K562 (cell line): Measurements from ENCODE around the gene ZNF330. TPM values are rescaled to one million over a fixed set of nuclear protein-coding genes. Genes with fewer than 3 reads are reported as not detected.

Experiments
- CC2D1A ChIP-seq: fragments of 450-650 bp; IDR thresholded peaks from 2 replicates; pipeline ENCODE4 v1.6.1; 2017; ENCODE audit warnings: mild to moderate bottlenecking
- NFE2L1 ChIP-seq: fragments of 450-650 bp; IDR thresholded peaks from 2 replicates; pipeline ENCODE4 v1.6.1; 2016; ENCODE audit warnings: missing genetic modification characterization, low read depth, mild to moderate bottlenecking, missing compliant biosample characterization, moderate library complexity, borderline replicate concordance
- PCBP2 ChIP-seq: fragments of 200-400 bp; formaldehyde crosslinking; IDR thresholded peaks from 2 replicates; pipeline ENCODE4 v1.6.1; 2018; ENCODE audit warnings: low read length, low read depth, mild to moderate bottlenecking, moderate library complexity; ENCODE audit not compliant: poor library complexity, severe bottlenecking
- PHF20 ChIP-seq: fragments of 450-650 bp; IDR thresholded peaks from 2 replicates; pipeline ENCODE4 v1.6.1; 2018; ENCODE audit not compliant: partially characterized antibody
- PHF21A ChIP-seq: fragments of 450-650 bp; IDR thresholded peaks from 2 replicates; pipeline ENCODE4 v1.6.1; 2017; ENCODE audit warnings: low read depth, borderline replicate concordance
- PHTF2 ChIP-seq: fragments of 250-450 bp; sonication (Bioruptor Pico); IDR thresholded peaks from 2 replicates; pipeline ENCODE4 v1.5.0; 2021; ENCODE audit warnings: mild to moderate bottlenecking
- PURB ChIP-seq: sonication (generic); formaldehyde crosslinking; IDR thresholded peaks from 2 replicates; pipeline ENCODE4 v1.9.0; 2021; ENCODE audit warnings: low read depth, mild to moderate bottlenecking, missing genetic modification reagents
- SIX5 ChIP-seq, 2 experiments: IDR thresholded peaks; 2 replicates each; pipeline ENCODE4 v1.6.1; 2011; ENCODE audit warnings: low read length in 2 of 2, borderline replicate concordance in 1 of 2, low read depth in 1 of 2, mild to moderate bottlenecking in 1 of 2, moderate library complexity in 1 of 2; ENCODE audit not compliant: insufficient read depth in 1 of 2
- SRSF7 ChIP-seq: fragments of 200-400 bp; formaldehyde crosslinking; optimal IDR thresholded peaks from 2 replicates; pipeline ENCODE3; 2017; ENCODE audit warnings: mild to moderate bottlenecking, low read depth, low read length
- TAF1 ChIP-seq: IDR thresholded peaks from 2 replicates; pipeline ENCODE4 v1.6.1; 2011; ENCODE audit warnings: mild to moderate bottlenecking, low read length, moderate library complexity; ENCODE audit not compliant: insufficient read depth, control insufficient read depth, severe bottlenecking; ENCODE audit errors: extremely low read depth
- TAF15 ChIP-seq: fragments of 200-400 bp; formaldehyde crosslinking; IDR thresholded peaks from 2 replicates; pipeline ENCODE4 v1.6.1; 2017; ENCODE audit warnings: mild to moderate bottlenecking, low read depth, low read length, moderate library complexity
- TBL1XR1 ChIP-seq, 2 experiments: IDR thresholded peaks; 2 replicates each; pipeline ENCODE4 v1.6.1; 2012; ENCODE audit warnings: improper control_type of control experiment in 2 of 2, low read length in 2 of 2, mild to moderate bottlenecking in 1 of 2
- TBP ChIP-seq: optimal IDR thresholded peaks from 2 replicates; pipeline ENCODE3; 2011; ENCODE audit warnings: low read depth, low read length, improper control_type of control experiment
- TCF7L2 ChIP-seq: fragments of 150-350 bp; IDR thresholded peaks from 2 replicates; pipeline ENCODE4 v1.6.1; 2016; ENCODE audit warnings: low read depth, mild to moderate bottlenecking, low read length, moderate library complexity
- U2AF1 ChIP-seq: fragments of 200-400 bp; formaldehyde crosslinking; optimal IDR thresholded peaks from 2 replicates; pipeline ENCODE3; 2017; ENCODE audit warnings: mild to moderate bottlenecking, low read depth, low read length, moderate library complexity
- WHSC1 ChIP-seq: IDR thresholded peaks from one replicate; pipeline ENCODE4 v1.6.1; 2012; ENCODE audit warnings: low read length, control low read depth, inconsistent platforms
- ZBTB8A ChIP-seq: fragments of 450-650 bp; IDR thresholded peaks from 2 replicates; pipeline ENCODE4 v1.6.1; 2018; ENCODE audit warnings: mild to moderate bottlenecking, moderate library complexity; ENCODE audit not compliant: partially characterized antibody
- ZNF124 ChIP-seq: sonication (generic); formaldehyde crosslinking; IDR thresholded peaks from 2 replicates; pipeline ENCODE4 v1.8.1; 2022; ENCODE audit warnings: missing genetic modification reagents
- ZNF77 ChIP-seq: fragments of 250-450 bp; sonication (Bioruptor Pico); IDR thresholded peaks from 2 replicates; pipeline ENCODE4 v1.5.0; 2020
- ZNF780A ChIP-seq: fragments of 250-450 bp; sonication (Bioruptor Pico); IDR thresholded peaks from 2 replicates; pipeline ENCODE4 v1.5.0; 2021; ENCODE audit warnings: mild to moderate bottlenecking
- polyA plus RNA-seq, 8 experiments: library from polyadenylated mRNA; depleted of rRNA in 4 of 8; stranded (reverse) in 5 of 8; unstranded in 3 of 8; fragments of >200 nt; fragmentation: Nextera tagmentation in 2 of 8; fragmentation: Illumina TruSeq in 1 of 8; extraction: Ambion mirVana in 2 of 8; extraction: Trizol in 1 of 8; gene quantifications; 2 replicates each; pipeline versions ENCODE4 v1.2.1 to v1.2.3, GENCODE V29; 2011 to 2014; ENCODE audit warnings: inconsistent platforms in 1 of 8, missing spikeins in 1 of 8
- total RNA-seq, 7 experiments: library from RNA; depleted of rRNA in 6 of 7; stranded (reverse); fragments of >200 nt in 6 of 7; fragmentation: Illumina TruSeq in 2 of 7; extraction: Trizol in 2 of 7; gene quantifications; 2 replicates each; pipeline versions ENCODE4 v1.2.1 to v1.2.3, GENCODE V29; 2011 to 2021; ENCODE audit warnings: low replicate concordance in 1 of 7
- TF ChIP-seq, protein P1 (sequence below): sonication (generic); formaldehyde crosslinking; IDR thresholded peaks from 2 replicates; pipeline ENCODE4 v1.8.0; 2022; ENCODE audit warnings: mild to moderate bottlenecking, low read depth, missing genetic modification reagents
- TF ChIP-seq, protein P2 (sequence below): IDR thresholded peaks from 2 replicates; pipeline ENCODE4 v1.6.1; 2014; ENCODE audit warnings: antibody characterized with exemption
- TF ChIP-seq, protein P3 (sequence below): IDR thresholded peaks from 2 replicates; pipeline ENCODE4 v1.6.1; 2016; ENCODE audit warnings: missing genetic modification characterization, missing compliant biosample characterization

Gene ZNF330
- total and polyA plus RNA-seq, 9 of the 15 experiments (the other 6 are each of a cell fraction or from before 2014, with no cell fraction given): 70.0 to 115 (median 92.0) TPM

DNA sequence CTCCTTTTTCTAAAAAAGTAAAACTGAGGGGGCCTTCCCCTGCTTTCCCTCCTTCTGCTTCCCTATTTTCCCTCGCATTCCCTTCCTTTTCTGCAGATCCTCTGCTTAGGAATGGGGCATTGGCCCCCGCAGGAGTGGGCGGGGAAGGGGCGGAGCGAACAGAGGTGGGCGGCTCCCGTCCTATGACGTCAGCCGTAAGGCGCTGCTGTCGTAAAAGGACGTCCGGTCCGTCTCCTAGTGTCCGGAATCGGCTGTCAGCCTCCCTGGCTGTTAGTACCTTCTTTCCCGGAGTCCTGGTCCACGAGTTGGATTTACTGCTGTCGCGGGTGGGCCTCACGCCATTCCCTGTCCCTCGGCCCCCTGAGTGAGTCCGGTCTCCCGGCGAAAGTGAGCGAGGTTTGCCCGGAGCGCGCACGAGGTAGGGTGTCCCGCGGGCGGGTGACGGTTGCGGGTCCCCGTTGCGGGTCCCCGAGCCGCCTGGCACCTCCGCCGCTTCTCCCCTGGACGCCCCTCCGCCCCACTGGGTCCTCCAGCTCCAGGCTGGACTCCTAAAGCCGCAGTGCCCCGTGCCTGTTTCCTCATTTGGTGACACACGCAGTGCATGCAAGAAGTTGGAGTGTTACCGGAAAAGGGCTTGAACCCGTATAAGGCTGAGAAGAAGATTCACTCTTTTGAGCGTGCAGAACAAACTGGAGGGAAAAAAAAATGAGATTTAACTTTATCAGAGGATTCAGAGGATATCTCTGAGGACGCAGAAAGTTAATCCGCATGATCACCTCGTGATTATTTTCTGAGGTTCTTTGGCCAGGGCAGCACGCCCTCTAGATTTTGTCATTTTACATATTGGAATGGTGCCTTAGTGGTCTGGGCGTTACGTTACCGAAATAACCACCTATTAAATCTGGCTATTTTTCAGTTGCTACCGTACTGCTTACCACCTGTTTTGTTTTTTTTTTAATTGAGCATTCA, at the start of gene ZNF330 (continued):
- TF ChIP-seq PHF20: peak; percentile 28
- TF ChIP-seq PCBP2: no peak
- TF ChIP-seq, protein P1, sequence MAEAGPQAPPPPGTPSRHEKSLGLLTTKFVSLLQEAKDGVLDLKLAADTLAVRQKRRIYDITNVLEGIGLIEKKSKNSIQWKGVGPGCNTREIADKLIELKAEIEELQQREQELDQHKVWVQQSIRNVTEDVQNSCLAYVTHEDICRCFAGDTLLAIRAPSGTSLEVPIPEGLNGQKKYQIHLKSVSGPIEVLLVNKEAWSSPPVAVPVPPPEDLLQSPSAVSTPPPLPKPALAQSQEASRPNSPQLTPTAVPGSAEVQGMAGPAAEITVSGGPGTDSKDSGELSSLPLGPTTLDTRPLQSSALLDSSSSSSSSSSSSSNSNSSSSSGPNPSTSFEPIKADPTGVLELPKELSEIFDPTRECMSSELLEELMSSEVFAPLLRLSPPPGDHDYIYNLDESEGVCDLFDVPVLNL: no peak
- TF ChIP-seq TAF1: peak; percentile 63
- no peak for TF ChIP-seq SRSF7
- no peak for TF ChIP-seq NFE2L1
- TF ChIP-seq ZNF780A (CRISPR knock-in tag): no peak
- peak in 1 of 2 experiments; percentile 43; a peak in 1 of 4 replicates for TF ChIP-seq TBL1XR1 (IDR thresholded peaks at IDR 0.05; ENCODE audit: low read length in 2 of 2)
- no peak for TF ChIP-seq PHF21A
- TF ChIP-seq, protein P2, sequence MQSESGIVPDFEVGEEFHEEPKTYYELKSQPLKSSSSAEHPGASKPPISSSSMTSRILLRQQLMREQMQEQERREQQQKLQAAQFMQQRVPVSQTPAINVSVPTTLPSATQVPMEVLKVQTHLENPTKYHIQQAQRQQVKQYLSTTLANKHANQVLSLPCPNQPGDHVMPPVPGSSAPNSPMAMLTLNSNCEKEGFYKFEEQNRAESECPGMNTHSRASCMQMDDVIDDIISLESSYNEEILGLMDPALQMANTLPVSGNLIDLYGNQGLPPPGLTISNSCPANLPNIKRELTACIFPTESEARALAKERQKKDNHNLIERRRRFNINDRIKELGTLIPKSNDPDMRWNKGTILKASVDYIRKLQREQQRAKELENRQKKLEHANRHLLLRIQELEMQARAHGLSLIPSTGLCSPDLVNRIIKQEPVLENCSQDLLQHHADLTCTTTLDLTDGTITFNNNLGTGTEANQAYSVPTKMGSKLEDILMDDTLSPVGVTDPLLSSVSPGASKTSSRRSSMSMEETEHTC: peak; percentile 45
- no peak for TF ChIP-seq SIX5 (IDR thresholded peaks at IDR 0.05; ENCODE audit: borderline replicate concordance in 1 of 2, insufficient read depth in 1 of 2, low read depth in 1 of 2, low read length in 2 of 2)
- TF ChIP-seq, protein P3, sequence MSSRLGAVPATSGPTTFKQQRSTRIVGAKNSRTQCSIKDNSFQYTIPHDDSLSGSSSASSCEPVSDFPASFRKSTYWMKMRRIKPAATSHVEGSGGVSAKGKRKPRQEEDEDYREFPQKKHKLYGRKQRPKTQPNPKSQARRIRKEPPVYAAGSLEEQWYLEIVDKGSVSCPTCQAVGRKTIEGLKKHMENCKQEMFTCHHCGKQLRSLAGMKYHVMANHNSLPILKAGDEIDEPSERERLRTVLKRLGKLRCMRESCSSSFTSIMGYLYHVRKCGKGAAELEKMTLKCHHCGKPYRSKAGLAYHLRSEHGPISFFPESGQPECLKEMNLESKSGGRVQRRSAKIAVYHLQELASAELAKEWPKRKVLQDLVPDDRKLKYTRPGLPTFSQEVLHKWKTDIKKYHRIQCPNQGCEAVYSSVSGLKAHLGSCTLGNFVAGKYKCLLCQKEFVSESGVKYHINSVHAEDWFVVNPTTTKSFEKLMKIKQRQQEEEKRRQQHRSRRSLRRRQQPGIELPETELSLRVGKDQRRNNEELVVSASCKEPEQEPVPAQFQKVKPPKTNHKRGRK (tag): no peak; the same call in 1 of the 2 replicates
- no peak for TF ChIP-seq TAF15
- no peak for TF ChIP-seq TCF7L2
- no peak for TF ChIP-seq PURB (CRISPR knock-in tag)
- no peak for TF ChIP-seq ZNF77 (CRISPR knock-in tag)
- TF ChIP-seq WHSC1: no peak
- no peak for TF ChIP-seq ZBTB8A
- no peak for TF ChIP-seq CC2D1A
- TF ChIP-seq U2AF1: no peak
- no peak for TF ChIP-seq ZNF124 (CRISPR knock-in tag)
- no peak for TF ChIP-seq PHTF2 (CRISPR knock-in tag)
- TF ChIP-seq TBP: peak; percentile 57
